Globus pallidus (tissue), 1 donor: ENCODE results near the gene DCP2.

Experiments used
- DNase-seq: peaks from one replicate; pipeline ENCODE4 v3.0.0-alpha.2; 2015; ENCODE audit warnings: low spot score

The DCP2 gene

DNA sequence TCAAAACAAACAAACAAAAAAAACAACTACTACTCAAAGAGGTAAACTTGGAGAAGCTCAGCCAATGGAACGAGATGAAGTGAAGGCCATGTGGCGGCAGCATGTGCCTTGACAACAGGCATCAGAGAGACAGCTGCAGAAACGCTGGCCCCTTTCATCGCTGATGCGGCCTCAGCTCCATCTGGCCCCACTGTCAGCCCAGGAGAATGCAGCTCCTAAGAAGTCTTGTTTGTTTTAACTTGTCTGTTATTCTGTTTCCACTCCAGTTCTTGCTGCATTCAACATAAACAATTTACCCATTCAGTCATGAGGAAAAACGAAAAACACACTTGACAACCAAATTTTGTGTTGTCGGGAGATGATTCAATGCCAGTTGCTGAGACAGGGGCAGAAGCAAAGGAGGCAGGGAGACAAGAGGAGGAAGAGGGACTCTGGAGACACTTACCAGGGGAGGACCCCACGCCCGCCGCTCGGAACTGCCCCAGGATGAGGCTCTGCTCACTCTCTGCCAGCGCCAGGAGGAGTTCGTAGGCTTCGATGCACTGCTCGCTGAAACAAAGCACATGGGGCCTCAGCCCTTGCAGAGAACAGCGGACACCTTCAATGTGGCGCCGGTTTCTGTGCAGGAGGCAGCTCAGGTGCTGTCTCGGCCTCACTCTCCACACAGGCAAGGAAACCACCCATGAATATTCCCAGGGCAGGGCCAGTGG lies 91.2 kb downstream of the DCP2 start:
- DNase-seq = peak; percentile 37

DNA sequence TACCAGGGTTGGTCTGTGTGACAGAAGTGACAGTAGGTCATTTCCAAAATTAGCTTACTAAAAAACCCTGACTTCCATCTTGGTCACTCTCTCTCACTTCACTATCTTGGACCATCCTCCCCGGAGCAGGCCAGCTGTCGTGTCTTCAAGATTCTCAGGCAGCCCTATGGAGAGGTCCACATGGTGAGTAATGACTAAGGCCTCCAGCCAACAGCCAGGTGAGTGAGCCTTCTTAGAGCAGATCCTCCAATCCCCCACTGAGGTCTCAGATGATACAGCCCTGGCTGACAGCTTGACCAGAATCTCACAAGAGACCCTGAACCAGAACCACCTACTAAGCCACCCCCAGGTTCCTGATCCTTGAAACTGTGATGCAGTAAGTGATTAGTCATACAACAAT lies 92.0 kb downstream of the DCP2 start:
- DNase-seq = no peak
